ENCODE results near the gene RTL10.

The RTL10 gene

GRCh38 chr22:19863571-19863970, 8.9 kb upstream of the RTL10 start:
- DNase-seq (ENCODE audit: low spot score), result no peak

DNA sequence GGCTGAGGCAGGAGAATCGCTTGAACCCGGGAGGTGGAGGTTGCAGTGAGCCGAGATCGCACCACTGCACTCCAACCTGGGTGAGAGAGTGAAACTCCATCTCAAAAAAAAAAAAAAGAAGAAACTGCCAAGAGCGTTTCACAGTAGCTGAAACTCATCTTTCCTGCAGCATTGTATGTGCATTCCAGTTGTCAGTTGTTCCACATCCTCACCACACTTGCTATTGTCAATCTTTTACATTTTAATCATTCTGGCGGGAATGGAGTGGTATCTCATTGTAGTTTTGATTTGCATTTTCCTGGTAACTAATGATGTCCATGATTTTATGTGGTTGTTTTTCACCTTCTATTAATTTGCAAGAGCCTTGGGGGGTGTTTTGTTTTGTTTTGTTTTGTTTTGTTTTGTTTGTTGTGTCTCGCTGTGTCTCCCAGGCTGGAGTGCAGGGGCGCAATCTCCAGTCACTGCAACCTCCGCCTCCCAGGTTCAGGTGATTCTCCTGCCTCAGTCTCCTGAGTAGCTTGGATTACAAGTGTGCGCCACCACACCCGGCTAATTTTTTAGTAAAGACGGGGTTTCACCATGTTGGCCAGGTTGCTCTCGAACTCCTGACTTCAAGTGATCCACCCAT, 8.1 kb upstream of the RTL10 start:
- no peak for DNase-seq (ENCODE audit: low spot score)

- no peak for DNase-seq (ENCODE audit: low spot score)
These were observed 5.3 kb upstream of the RTL10 start for GRCh38 chr22:19859861-19860510.

DNA sequence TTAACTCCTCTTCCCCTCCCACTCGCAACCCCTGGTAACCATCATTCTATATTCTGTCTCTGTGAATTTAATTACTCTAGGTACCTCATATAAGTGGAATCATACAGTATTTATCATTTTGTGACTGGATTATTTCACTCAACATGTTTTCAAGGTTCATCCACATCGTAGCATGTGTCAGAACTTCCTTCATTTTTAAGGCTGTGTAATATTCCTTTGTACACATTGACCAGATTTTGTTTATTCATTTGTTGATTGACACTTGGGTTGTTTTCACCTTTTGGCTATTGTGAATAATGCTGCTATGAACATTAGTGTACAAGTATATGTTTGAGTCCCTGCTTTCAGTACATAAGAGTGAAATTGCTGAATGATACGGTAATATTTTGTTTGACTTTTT, 2.7 kb upstream of the RTL10 start:
- DNase-seq (ENCODE audit: low spot score), result no peak

DNA sequence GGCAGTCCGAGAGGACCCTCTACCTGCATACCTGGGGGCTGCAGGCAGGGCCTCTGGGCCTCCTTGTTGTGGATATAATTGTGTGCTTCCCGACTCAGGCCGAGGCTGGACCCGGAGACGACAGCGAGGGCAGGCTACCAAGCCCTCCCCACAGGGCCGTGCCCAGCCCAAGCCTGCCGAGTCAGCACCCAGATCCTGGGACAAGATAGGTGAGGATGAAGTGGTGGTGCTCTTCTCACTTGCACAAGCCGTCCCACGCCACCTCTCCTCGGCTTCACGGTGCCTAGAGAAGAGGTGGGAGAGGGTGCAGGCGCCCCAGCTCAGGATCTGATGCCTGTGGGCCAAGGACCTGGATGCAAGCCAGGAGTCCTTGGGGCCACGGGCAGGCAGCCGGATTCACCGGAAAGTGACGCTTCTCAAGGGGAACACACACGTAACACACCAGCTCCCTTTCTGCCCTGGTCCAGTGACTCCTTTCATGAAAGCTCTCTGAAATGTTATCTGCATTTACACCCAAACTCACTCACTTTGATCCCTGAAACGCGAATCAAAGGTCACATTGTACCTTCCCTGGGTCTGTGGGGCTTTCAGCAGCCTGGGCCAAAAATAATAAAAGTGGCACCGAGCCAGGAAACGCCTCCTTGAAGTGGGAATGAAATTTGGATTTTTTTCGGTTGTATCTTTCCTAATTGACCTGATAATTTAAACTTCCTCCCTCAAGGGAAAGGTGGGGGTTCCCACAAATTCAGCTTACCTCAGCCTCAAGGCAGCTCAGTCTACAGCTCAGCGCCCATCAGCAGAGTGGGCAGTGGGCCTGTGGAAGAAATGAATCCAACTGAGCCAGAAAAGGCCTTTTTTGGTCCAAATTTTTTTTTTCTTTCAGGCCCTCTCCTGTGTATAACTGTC, 1.1 kb upstream of the RTL10 start:
- DNase-seq (ENCODE audit: low spot score), result no peak

DNA sequence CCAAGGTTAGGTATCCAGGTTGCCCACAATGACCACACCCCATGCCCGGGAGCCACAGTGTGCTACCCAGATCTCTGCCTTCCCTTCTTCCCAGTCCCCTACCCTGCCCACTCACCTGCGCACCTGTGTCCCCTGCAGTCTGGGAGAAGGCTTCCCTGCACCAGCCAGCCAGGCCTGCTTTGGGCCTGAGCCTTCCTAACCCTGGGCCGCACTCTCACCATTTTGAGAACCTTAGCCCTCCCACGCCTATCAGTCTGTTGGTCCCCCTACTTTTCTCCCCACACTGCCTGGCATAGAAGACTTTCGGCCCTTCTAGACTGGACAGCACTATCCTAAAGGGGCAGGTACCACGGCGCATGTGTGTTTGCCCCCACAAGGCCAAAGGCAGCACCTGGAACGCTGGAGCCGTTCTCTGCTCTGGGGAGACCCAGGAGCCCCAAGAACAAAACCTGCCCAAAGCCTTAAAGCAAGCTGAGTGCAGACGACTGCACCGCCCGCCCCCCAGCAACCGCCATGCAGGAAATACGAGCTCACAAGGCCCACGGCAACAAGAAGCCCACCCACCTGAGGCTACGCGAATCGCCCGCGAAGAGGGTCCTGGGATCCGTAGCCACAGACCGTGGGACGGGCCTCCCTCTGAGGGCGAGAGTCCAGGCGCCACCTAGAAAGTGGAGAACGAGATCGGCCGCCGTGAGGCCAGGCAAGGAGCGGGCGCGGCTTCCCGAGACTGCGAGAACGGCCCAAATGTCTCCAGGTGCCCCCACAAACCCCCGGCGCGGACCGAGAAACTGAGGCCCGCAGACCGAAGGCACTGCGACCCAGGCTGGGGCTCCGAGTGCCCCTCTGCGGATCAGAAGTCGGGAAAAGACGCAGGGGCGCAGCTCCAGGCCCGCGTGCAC, 546 bp downstream of the RTL10 start:
- peak; percentile 39 for DNase-seq (ENCODE audit: low spot score)

- DNase-seq (ENCODE audit: low spot score), result peak; percentile 31
These were observed 1.4 kb downstream of the RTL10 start for GRCh38 chr22:19853058-19853878.

- peak; percentile 18 for DNase-seq (ENCODE audit: low spot score)
These were observed 2.4 kb downstream of the RTL10 start for GRCh38 chr22:19852177-19852781.

GRCh38 chr22:19851291-19852176, 3.1 kb downstream of the RTL10 start:
- no peak for DNase-seq (ENCODE audit: low spot score)

GRCh38 chr22:19850763-19851109, 3.9 kb downstream of the RTL10 start:
- no peak for DNase-seq (ENCODE audit: low spot score)

- peak; percentile 17 for DNase-seq (ENCODE audit: low spot score)
These were observed 4.6 kb downstream of the RTL10 start for GRCh38 chr22:19849835-19850762.

- DNase-seq (ENCODE audit: low spot score), result peak; percentile 20
These were observed 6.1 kb downstream of the RTL10 start for GRCh38 chr22:19848298-19849224.

- peak; percentile 8 for DNase-seq (ENCODE audit: low spot score)
These were observed 7.4 kb downstream of the RTL10 start for GRCh38 chr22:19847345-19847632.

GRCh38 chr22:19846620-19847344, 7.9 kb downstream of the RTL10 start:
- peak; percentile 22 for DNase-seq (ENCODE audit: low spot score)

- DNase-seq (ENCODE audit: low spot score), result peak; percentile 34
These were observed 9.5 kb downstream of the RTL10 start for GRCh38 chr22:19845054-19845722.

GRCh38 chr22:19844377-19845053, 10.2 kb downstream of the RTL10 start:
- DNase-seq (ENCODE audit: low spot score), result peak; percentile 31

Measured in D341Med (cell line).